ENCODE data around the gene AFAP1L2.

AFAP1L2 gene, protein sequence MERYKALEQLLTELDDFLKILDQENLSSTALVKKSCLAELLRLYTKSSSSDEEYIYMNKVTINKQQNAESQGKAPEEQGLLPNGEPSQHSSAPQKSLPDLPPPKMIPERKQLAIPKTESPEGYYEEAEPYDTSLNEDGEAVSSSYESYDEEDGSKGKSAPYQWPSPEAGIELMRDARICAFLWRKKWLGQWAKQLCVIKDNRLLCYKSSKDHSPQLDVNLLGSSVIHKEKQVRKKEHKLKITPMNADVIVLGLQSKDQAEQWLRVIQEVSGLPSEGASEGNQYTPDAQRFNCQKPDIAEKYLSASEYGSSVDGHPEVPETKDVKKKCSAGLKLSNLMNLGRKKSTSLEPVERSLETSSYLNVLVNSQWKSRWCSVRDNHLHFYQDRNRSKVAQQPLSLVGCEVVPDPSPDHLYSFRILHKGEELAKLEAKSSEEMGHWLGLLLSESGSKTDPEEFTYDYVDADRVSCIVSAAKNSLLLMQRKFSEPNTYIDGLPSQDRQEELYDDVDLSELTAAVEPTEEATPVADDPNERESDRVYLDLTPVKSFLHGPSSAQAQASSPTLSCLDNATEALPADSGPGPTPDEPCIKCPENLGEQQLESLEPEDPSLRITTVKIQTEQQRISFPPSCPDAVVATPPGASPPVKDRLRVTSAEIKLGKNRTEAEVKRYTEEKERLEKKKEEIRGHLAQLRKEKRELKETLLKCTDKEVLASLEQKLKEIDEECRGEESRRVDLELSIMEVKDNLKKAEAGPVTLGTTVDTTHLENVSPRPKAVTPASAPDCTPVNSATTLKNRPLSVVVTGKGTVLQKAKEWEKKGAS

DNA sequence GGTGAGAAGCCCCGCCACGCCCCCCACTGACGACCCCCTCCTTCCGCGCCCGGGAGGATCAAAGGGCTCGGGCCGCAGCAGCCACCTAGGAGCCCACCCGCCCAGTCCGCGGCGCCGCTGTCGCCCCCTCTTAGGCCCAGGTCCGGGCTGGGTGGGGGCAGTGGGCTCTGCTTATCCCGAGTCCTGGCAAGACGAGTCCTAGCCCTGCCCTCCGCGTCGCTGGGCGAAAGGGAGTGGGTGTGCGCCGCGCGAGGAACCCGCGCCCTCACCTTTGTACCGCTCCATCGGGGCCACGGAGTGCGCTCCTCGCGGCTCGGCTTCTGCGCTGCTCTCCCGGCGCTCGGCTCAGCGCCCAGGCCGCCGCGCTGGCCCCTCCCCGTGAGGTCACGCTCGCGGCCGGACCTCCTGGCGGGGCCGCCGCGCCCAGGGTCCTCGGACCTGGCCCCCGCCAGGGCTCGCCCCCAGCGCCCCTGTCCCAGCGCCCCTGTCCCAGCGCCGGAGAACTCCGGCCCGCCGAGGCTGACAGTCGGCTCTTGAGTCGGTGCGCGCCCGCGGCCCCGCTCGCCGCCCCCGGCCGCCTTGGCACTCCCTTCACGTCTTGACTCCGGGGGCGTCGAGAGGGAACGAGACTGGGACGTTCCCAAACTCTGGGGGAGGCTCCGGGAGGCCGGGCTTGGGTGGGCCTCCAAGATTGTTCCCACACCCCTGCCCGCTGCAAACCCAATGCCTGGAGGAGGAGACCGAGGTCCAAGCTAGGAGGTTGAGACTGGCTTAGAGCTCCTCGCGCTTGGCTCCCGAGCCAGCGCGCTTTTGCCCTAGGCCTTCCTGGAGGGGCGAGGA is at the start of gene AFAP1L2:
TSS of gene AFAP1L2 (minus strand) at position 332 of the 840 bp plus-strand sequence. CDS start at position 285, 47 bp downstream.
- DNase-seq = no peak

DNA sequence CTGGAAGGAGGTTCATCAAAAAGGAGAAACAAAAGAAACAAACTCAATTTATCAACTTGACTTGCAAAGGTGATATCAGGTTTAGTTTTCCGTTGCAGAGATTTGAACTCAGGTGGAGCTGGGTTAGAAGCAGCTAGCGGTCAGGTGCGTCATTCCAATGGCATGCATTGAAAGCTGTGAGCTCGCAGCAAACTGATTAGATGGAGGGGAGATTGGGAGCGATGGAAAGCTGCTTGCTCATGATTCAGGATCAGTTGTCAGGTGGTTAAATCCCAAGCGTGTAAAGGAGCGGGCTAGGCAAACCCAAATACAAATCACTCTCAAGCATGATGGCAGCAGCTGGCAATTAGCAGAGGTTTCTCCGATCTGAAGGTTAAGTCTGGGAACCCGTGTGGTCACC is 49.3 kb upstream of the AFAP1L2 start:
- no peak for DNase-seq

DNA sequence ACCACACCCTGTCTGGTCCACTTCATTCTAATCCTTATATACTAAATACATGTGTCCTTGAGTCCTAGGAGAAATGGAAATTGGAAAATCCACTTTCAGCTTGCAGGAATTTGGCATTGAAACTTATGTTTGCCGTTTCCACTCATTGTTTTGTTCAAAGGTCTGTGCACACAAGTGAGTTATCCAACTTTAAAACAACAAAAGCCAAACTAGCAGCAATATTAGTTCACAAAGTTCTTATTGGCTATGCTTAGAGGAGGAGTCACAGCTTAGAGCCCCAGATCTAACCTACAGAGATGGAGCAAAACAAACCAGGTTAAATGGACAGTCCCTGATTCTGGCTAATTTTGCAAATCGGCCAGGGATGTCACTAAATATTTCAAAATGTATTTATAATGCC is 44.6 kb upstream of the AFAP1L2 start:
- DNase-seq = no peak

DNA sequence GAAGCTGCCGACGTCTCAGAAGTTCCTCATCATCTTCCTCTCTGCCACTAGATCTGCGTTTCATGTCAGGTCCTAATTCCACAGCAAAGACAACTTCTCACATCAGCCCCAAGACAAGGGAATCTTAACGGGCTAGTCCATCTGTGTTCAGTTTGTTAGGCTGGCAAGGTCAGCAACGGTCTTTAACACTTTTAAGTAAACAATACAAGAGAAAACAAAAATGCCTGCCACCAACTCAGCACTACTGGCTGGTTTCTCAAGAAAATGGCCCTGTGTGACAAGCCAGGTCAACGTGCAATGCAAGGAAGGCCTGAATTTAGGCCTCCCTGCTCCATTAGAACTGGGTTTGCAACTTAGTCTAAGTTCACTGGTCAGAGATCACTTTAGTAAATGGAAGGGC is 41.0 kb upstream of the AFAP1L2 start:
- no peak for DNase-seq

DNA sequence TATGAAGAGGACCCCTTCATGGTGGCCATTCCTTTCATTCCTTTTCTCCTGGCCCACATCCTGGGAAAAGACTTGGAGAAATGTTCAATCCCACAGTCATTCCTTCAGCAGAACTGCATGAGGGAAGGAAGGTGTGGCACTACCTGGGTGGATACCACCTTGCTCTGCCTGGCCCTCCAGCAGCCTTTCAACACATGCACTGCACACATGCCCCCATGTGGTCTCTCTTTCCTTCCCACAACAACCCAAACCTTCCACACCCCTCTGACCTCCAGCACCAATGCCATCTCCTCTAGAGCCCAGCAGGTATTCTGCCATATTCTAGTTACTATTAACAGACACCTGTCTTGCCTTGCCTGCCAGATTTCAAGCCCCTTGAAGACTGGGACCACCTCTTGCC is 40.5 kb upstream of the AFAP1L2 start:
- no peak for DNase-seq

DNA sequence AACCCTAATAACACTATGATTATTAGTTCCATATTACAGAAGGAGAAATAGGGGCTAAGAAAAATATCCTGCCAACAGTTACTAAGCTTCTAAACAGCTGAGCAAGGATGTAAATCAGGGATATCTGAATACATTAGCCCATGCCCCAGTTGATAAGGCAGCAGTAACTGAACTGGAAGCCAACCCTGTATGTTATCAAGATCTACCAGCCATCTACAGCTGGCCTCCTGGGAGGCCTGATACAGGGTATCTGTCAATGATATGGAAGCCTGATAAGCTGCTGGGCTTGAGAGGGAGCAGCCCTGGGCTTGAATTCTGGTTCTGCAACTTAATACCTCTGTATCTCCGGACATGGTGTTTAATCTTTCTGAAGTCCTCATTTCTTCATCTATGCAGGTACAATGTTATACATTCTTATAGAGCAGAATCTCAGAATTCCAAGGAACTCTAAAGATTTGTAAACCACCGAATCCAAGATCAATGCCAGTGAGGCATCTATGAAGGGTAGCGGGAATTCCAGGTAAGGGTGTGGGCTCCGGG is 37.9 kb upstream of the AFAP1L2 start:
- DNase-seq = no peak

DNA sequence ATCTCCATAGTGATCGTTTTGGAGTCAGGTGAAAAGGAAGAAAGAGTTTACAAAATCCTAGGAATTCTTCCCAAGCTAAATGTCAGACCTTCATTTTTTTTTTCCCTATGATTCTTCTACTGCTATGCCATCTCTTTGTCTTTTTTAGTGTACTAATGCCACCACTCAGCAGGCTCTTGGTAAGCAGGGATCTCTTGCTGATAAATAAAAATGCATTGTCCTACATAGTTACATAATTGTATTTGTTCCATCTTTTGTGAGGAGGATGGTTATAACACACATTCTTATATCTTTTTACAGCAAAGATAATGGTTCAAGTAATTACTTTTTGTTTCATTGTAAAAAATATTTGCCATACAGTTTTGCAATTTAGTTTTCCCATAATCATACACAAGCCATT is 36.8 kb upstream of the AFAP1L2 start:
- DNase-seq = no peak

DNA sequence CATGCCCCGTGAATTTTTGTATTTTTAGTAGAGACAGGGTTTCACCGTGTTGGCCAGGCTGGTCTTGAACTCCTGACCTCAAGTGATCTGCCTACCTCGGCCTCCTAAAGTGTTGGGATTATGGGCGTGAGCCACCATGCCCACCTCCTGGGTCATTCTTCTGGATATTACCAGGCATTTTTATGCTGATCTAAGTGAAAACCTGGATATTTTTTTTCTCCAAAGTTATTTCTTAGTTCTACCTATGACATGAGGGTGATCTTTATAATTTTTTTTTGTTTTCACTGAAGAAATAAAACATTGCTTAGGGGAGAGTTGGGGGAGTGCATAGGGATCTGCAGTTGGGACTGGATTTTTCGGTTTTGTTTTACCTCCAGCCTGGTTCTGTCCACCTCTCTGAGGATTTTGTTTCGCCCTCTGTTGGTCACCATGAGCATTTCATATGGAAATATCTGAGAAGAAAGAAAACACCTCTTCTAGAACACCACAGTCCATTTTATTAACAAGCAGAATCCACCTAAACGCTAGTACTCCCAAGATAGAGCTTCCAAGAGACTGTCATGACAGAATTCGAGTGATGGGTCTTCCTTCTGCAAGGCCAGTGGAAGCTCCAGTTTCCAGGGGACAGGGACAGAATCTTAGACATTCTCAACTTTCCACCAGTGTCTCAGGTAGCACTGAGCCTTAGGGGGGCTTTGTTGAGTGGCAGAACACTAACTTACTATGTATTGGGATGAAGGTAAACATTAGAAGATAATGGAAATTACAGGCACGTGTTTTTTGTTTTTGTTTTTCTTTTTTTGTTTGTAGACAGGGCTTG is 33.4 kb upstream of the AFAP1L2 start:
- no peak for DNase-seq

DNA sequence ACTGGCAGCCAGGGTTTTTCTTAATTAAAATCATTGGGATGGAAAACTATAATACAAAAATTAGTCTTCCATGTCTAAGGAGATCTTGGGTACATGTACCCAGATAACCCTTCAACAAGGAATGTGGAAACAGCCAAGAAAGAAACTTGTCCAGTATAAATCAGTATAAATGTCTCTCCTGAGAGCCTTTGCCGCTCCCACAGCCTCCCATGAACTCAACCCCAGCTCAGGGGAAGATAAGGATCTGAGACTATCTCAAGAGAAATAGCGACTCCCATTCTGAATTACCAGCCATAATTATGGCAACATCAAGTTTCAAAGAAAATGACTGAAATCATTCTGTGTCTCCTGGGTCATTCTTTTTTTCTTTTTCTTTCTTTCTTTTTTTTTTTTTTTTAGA is 32.6 kb upstream of the AFAP1L2 start:
- no peak for DNase-seq

DNA sequence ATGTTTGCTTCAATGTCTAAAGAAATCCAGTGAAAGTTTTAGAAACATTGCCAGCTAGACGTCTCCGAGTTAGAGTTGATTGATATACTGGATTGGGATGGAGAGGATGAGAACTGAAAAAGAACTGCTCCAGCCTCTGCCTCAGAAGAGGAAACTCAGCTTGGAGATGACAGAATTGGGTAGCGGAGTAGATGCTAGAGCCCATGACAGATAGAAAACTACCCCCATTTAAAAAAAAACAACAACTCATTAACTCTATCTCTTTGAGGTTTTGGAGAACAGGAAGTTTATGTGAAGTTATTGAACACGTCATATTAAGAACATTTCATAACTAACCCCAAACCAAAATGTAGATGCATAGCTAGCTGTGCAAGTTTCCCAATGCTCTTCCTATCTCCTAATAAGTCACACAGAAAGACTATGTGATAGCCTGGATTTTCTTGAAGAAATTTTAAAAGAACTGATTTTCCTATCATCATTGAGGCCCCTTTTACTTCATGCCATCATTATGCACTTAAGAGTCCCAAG is 28.3 kb upstream of the AFAP1L2 start:
- no peak for DNase-seq

DNA sequence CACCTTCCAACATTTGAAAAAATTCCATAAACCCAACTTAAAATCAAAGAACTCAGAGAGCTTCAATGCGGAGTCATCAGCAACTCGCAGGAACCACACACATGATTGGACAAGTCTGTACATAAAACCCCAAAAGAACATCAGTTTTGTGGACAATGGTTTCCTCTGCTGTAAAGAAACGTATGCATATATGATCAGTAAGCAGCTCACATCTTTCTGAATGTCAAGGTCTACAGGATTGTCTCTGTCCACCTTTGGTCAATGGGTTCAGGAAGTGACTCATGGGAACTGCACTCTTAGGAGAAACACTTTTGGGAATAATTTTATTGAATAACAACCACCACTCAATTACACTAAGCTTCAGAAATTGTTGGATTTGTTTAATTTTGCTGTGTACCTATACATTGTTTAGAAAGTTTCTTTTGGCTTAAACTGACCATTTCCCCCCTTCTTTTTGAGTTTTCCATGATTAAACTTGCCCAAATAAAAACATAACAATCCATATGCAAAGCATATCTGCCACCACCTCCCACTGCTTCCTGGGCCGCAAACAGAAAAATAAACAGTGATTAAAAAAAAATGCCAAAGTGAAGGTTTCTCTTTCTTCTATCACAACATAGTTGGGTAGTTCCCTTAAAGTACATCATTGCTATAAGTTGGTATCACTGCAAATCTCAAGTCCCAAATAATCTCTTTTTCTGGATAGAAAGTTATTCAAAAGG is 27.3 kb upstream of the AFAP1L2 start:
- no peak for DNase-seq

DNA sequence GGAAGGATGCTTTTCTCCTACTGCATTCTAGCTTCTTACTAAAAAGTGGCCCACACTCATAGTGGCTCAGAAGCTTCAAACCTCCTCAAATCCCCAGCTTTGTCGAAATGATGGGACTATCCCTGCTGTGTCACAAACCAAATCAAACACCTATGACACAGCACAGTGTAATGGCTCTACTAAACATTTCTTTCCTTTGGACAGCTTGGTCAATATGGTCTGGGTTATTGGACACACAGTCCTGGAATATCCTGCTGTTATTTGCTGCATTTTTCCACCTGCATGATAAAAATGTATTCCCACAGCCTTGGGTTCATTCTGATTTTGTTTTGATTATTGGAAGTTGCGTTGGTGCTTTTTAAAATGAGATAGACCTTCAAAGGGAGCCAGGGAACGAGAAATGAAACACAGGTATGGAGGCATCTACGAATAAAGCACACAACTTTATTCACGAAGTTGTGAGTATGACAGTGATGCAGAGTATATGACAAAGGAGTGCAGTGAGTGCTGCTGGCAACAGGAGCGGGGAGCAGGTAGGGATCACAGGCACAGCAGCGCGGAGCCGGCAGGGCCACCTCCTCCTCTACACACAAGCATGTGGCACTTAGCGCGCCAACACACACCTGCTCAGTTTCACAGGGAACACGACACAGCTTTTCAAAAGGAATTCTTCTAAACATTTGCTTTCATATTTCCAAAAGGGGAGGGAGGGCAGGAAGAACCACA is 26.5 kb upstream of the AFAP1L2 start:
- no peak for DNase-seq

DNA sequence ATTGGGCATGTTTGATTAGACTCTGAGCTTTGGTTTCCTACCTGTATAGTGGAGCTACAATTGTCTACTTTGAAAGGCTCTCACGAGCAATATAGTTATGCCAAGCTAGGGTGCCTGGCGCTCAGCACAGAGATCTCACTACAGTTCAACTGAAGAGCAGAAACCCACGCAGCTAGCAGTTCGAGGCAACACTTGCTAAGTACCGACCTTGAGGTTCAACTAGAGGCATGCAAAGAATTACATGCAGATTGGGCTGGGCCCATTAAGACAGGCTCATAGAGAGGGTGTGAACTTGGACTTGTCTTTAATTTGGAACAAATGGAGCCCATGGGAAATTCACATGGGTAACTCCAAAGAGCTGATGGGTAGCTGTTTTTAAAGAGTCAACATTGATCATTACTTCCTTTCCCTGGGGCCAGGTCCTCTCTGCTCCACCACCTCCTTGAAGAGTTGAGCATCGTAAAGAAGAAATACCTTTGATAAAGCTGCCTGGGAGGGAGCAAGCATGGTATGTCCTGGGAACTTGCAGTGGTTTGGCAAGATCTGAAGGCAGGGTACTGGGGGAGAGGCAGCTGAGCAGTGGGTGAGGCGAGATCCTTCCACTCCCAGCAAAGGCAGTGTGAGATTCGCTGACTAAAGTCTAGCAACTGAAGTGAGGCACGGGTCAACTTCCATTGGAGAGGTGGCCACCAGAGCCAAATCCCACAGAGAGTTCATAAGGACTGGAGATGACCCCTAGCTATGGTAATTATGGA is 25.5 kb upstream of the AFAP1L2 start:
- DNase-seq = no peak

DNA sequence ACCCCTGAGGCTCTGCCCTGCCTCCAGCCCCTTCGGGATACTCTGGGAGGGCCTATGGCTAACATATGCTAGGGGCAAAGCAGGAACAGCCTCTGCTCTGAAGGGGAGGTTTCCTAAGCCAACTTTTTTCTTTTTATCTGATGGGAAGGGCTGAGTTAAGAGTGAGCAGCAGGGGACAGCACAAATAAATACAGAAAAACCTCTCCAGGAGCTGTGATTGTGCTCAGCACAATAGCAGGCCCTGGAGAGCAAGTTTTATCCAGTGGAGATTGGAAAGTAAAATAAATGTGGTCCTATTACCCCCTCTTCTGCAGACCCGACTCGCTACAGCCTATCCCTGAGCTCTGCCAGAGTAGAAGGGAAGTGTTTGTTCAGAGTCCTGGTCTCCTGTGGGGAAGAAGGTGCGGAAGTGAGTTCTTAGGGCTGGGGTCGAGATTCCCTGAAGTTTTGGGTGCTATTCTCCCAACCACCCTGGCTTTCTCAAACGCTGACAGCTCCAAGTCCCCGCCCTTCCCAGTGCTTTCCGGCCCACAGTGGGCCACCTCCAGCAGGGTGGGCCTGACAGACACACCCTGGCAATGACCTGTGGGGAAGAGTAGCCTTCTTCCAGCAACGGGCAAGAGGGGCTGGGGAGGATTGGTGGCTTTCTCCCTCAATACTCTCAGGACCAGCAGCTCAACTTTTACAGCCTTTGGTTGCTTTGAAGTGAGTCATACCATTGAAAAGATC is 23.0 kb upstream of the AFAP1L2 start:
- DNase-seq = no peak

DNA sequence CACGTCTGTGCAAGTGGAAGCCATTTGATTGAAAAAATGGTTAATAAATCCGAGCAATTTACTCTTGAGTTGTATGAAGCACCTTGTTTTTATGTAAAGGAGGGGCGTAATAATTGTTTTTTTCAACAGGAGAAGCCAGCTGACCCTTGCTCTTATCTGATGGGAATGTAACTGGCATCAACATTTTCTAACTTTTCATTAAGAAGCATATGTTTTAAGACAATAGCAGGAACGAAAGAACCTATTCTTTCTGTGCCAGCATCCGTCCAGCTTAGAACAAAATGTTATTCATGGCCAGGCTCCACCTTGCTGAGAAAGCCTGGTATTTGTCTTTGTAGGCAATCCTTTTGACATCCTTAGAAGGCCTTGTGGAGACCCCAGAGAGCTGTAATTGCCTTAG is 22.2 kb upstream of the AFAP1L2 start:
- DNase-seq = no peak

DNA sequence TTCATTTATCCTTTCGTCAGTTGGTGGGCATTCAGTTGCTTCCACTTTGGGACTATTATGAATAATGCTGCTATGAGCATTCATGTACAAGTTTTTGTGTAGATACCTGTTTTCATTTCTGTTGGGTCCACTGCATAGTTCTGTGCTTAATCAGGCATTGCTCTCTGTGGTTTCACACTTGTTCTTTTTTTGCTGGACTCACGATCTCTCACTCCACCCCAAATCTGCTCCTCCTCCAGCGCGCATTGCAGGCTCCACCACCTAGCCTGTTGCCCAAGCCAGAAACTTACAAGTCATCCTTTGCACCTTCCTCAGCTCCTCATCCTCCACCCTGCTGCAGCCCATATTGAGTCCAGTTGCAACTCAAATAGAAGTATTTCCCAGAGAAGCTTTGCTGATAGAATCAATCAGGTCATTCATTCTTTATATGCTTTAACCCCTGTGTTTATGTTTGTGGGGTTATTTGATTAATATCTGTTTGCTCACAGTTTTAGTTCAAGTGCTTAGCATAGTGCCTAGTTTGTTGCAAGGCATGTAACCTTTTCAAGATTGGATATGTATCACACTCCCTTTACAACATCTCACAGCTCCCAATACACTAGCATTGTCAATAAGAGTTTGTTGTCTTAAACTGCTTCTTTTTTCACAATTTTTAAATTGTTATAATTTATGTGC is 16.6 kb upstream of the AFAP1L2 start:
- DNase-seq = no peak

DNA sequence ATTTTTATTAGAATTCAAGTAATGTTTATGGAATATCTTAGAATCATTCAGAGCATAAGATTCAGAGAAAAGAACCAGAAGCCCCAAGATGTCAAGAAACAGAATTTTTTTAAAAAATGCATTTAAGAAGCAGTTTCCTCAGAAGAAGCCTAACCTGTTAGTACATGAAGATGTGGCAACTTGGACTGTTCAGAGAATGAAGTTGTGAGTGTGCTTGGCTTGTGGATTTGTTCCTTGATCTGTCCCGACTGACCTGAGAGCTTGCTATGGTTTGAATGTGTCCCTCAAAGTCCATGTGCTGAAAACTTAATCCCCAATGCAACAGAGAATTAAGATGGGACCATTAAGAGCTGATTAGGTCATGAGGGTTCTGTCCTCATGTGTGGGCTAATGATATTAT is 13.8 kb upstream of the AFAP1L2 start:
- no peak for DNase-seq
